Prostate gland (tissue), 2 donors: ENCODE measurements around the gene AHNAK2.

Experiments
- POLR2A ChIP-seq: fragments of 450-650 bp; IDR thresholded peaks from one replicate; pipeline ENCODE4 v1.6.1; 2016; ENCODE audit warnings: antibody characterized with exemption, mild to moderate bottlenecking
- POLR2AphosphoS5 ChIP-seq: sonication (generic); formaldehyde crosslinking; IDR thresholded peaks from one replicate; pipeline ENCODE4 v1.6.1; 2017; ENCODE audit warnings: antibody characterized with exemption
- TF ChIP-seq, protein P1 (sequence below), 4 experiments: fragments of 200-600 bp in 2 of 4; fragments of 450-650 bp in 2 of 4; sonication (generic) in 2 of 4; IDR thresholded peaks; 1 replicate in 3 of 4; 2 replicates in 1 of 4; pipeline ENCODE4 v1.5.1; 2016 to 2019; ENCODE audit warnings: antibody characterized with exemption in 4 of 4, mild to moderate bottlenecking in 2 of 4, moderate library complexity in 2 of 4

DNA sequence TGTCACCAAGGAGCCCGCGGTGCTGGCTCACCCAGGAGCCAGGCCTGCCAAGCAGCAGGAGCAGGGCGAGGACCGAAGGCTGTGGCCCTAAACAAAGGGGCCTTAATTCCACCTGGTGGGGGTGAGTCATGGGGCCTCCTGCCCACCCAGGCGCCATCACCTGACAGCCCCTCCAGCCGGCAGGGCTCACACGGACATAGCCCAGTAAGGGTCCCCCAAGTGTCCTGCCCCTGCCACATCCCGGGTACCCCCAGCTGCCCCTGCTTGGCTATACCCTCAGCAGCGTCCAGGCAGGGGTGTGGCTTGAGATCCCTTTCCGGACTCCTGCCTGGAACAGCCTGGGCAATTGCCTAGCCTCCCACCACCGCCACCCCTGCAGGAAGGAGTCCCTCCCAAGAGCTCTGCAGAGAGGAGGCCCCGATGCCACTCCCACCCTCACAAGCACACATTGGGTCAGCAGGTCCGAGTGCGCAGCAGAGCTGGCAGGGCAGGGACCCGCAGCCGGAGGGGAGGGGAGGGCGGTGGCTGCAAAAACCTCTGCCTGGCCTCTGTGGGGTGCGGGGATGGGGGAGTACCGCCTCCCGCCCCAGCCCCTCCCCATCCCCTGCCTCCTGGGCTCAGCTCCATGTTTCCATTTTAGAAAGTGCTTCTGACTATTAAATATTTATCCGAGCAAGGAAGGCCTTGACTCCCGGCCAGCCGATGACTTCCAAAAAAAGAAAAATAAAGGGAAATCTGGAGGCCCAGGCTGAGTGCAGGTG, 4.6 kb downstream of the AHNAK2 start:
- TF ChIP-seq, protein P1, sequence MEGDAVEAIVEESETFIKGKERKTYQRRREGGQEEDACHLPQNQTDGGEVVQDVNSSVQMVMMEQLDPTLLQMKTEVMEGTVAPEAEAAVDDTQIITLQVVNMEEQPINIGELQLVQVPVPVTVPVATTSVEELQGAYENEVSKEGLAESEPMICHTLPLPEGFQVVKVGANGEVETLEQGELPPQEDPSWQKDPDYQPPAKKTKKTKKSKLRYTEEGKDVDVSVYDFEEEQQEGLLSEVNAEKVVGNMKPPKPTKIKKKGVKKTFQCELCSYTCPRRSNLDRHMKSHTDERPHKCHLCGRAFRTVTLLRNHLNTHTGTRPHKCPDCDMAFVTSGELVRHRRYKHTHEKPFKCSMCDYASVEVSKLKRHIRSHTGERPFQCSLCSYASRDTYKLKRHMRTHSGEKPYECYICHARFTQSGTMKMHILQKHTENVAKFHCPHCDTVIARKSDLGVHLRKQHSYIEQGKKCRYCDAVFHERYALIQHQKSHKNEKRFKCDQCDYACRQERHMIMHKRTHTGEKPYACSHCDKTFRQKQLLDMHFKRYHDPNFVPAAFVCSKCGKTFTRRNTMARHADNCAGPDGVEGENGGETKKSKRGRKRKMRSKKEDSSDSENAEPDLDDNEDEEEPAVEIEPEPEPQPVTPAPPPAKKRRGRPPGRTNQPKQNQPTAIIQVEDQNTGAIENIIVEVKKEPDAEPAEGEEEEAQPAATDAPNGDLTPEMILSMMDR (IDR thresholded peaks at IDR 0.05) = no peak
- no peak for TF ChIP-seq POLR2A
- peak; percentile 65 for TF ChIP-seq POLR2AphosphoS5
